Left ventricle myocardium inferior (tissue), 1 donor: ENCODE measurements around the gene ITGA2B. TPM values are rescaled to one million over a fixed set of nuclear protein-coding genes. Genes with fewer than 3 reads are reported as not detected.
"Not testable (repeated sequence)": the region's sequence is repeated elsewhere in the genome, so short reads cannot be mapped to it uniquely, and the experiment has no call there.

Source experiments
- DNase-seq: peaks from one replicate; pipeline ENCODE4 v3.0.0-alpha.2; 2020
- H3K27ac ChIP-seq: fragments of 200-600 bp; replicated peaks from 2 replicates; pipeline ENCODE4 v1.8.0; 2021
- H3K27me3 ChIP-seq: fragments of 200-600 bp; 2 replicates; pipeline ENCODE4 v1.8.0; 2021; ENCODE audit warnings: low read depth
- H3K36me3 ChIP-seq: fragments of 200-600 bp; 2 replicates; pipeline ENCODE4 v1.8.0; 2021
- H3K4me1 ChIP-seq: fragments of 200-600 bp; 2 replicates; pipeline ENCODE4 v1.8.0; 2021
- H3K4me3 ChIP-seq: fragments of 200-600 bp; 2 replicates; pipeline ENCODE4 v1.8.0; 2021; ENCODE audit warnings: mild to moderate bottlenecking, moderate library complexity
- H3K9me3 ChIP-seq: fragments of 200-600 bp; replicated peaks from 2 replicates; pipeline ENCODE4 v1.8.0; 2021
- CTCF ChIP-seq: fragments of 200-600 bp; IDR thresholded peaks from 2 replicates; pipeline ENCODE4 v1.8.0; 2021; ENCODE audit warnings: antibody characterized with exemption, mild to moderate bottlenecking, borderline replicate concordance
- intact Hi-C: fragments of 100-400 bp; cut with micrococcal nuclease; formaldehyde crosslinking; loops from one replicate; pipeline ENCODE4 v1.11.0; 2022
- total RNA-seq: library from RNA; stranded (reverse); fragmentation: NEBNext Ultra II Directional; extraction: Animal tissue kit (Norgen Biotek cat#: 25700); gene quantifications from one replicate; pipeline ENCODE4 v1.2.1, GENCODE V29; 2021
- donor health status: DM: no; HTN: yes; CAD: no; lungs with severe emphysema.

ITGA2B gene
- total RNA-seq, 1 donor from 2014 or later: 0.91 TPM

GRCh38 chr17:44397479-44398440 is 8.3 kb upstream of the ITGA2B start:
- H3K4me1 ChIP-seq: no peaks in the 10 kb centered on the region
- intact Hi-C loops: no loop called here
- H3K9me3 ChIP-seq: no peaks in the 10 kb centered on the region
- no peak for TF ChIP-seq CTCF
- H3K4me3 ChIP-seq: no peak overlapping the region
- no peaks in the 10 kb centered on the region for H3K27me3 ChIP-seq
- no peak for DNase-seq
- peaks cover 69% of the 10 kb centered on the region for H3K36me3 ChIP-seq
- no peak overlapping the region for H3K27ac ChIP-seq

DNA sequence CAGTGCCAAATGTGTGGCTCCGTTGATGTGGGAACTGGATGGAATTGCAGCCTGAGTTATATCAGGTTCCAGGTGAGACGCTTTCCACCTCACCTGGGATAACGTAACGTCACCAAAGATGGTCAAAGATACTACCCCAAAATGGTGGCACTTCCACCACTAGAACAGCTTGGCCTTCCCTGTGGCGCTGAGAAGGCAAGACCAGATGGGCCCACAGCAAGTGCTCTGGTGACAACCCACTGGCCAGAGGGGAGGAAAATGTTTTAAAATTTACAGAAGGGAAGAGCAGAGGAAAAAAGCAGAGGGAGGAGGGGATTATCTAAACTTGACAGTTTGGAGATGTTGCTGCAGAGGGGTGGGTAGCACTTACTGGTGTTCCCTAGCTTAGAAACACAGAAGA is 7.5 kb upstream of the ITGA2B start:
- no peak for DNase-seq
- intact Hi-C loops: no loop called here
- Histone ChIP-seq H3K27me3 (no peaks in the 10 kb centered on the region), H3K36me3 (peaks cover 61% of the 10 kb centered on the region), H3K4me3 (no peak overlapping the region), H3K9me3 (no peaks in the 10 kb centered on the region), H3K4me1 (no peaks in the 10 kb centered on the region), H3K27ac (no peak overlapping the region)
- TF ChIP-seq CTCF: no peak

GRCh38 chr17:44394833-44395232 is 5.4 kb upstream of the ITGA2B start:
- Histone ChIP-seq H3K27me3 (no peaks in the 10 kb centered on the region), H3K4me1 (no peaks in the 10 kb centered on the region), H3K9me3 (no peaks in the 10 kb centered on the region), H3K36me3 (peaks cover 44% of the 10 kb centered on the region), H3K4me3 (no peak overlapping the region), H3K27ac (no peak overlapping the region)
- intact Hi-C loops: no loop called here
- no peak for DNase-seq
- TF ChIP-seq CTCF: no peak

DNA sequence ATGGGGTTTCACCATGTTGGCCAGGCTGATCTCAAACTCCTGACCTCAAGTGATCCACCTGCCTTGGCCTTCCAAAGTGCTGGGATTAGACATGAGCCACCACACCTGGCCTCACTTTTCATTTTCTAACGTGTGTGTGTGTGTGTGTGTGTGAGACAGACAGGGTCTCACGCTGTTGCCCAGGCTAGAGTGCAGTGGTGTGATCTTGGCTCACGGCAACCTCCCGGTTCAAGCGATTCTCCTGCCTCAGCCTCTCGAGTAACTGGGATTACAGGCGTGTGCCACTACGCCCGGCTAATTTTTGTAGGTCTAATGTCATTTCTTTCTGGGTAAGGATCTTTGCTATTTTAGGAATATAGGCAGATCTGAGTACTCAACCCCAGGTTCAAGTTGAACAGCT is 4.7 kb upstream of the ITGA2B start:
- H3K27ac ChIP-seq, intact Hi-C loops, DNase-seq: not testable (repeated sequence)

DNA sequence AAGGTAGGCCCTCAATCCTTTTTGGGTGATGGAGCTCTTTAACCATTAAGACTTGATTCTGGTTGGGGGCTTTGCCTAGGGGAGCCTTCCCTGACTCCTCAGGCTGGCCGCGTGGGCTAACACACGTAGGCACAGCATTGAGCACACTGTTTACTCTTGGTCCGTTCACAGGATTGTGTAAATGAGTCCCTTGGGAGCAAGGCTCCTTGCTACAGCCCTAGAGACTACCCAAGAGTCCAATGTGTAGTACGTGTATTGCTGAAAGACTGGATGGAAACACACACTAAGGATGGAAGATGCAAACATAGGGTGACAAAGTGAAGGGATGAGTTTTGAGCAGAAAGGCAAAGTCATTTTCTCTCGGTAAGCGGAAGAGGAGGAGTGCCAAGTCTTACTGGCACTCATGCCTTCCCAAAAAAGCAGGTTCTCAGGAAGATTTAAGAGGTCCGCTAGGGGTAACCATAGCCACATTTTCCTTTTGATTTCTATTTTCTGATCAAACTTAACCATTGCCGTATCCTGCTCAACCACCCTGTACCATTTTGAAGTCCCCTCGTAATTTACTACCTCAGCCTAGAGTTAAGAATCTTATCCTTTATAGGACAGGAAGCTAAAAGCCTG is 911 bp upstream of the ITGA2B start:
- TF ChIP-seq CTCF: no peak
- Histone ChIP-seq H3K4me3 (no peak overlapping the region), H3K36me3 (peaks cover 4% of the 10 kb centered on the region), H3K9me3 (no peaks in the 10 kb centered on the region), H3K4me1 (peaks cover 9% of the 10 kb centered on the region), H3K27me3 (peaks cover 6% of the 10 kb centered on the region), H3K27ac (no peak overlapping the region)
- intact Hi-C loops: no loop called here
- no peak for DNase-seq

More for the DNA sequence above, 4.7 kb upstream of the ITGA2B start:
- not testable (repeated sequence) for H3K4me1 ChIP-seq, H3K9me3 ChIP-seq, H3K27me3 ChIP-seq, H3K4me3 ChIP-seq
- peaks cover 37% of the 10 kb centered on the region for H3K36me3 ChIP-seq
